ENCODE data around the gene WWP2. TPM values are rescaled to one million over a fixed set of nuclear protein-coding genes. Genes with fewer than 3 reads are reported as not detected.

Gene WWP2
- total and polyA plus RNA-seq, 2 donors (not counting 3 experiments of a cell fraction or from before 2014, with no cell fraction given), result 17.9 to 44.9 TPM

- no peak overlapping the region for H3K9ac ChIP-seq (replicated peaks; ENCODE audit: extremely low read depth, insufficient read depth, low read length)
- POLR2A ChIA-PET, result no interaction called here
Measured at GRCh38 chr16:69931631-69932030, 169.5 kb downstream of the WWP2 start.

More at GRCh38 chr16:69931631-69932030, 169.5 kb downstream of the WWP2 start:
- BruUV-seq (replicated peaks), result no TSS peak
- no peak for TF ChIP-seq JUN (IDR thresholded peaks at IDR 0.05; ENCODE audit: borderline replicate concordance, insufficient read depth, insufficient read length, low read depth)
- TF ChIP-seq MAX (IDR thresholded peaks at IDR 0.05; ENCODE audit: insufficient read depth, insufficient read length), result no peak
- TF ChIP-seq POLR2A (IDR thresholded peaks at IDR 0.05; ENCODE audit: low read depth, low read length), result no peak
- no peak for TF ChIP-seq EZH2 (IDR thresholded peaks at IDR 0.05; ENCODE audit: borderline replicate concordance, low read depth, low read length, severe bottlenecking)
- no peak for TF ChIP-seq GATA2 (IDR thresholded peaks at IDR 0.05; ENCODE audit: insufficient read depth, insufficient read length, low read depth, low read length)
- no peak for TF ChIP-seq FOS (IDR thresholded peaks at IDR 0.05; ENCODE audit: borderline replicate concordance, insufficient read depth, low read length)
- TF ChIP-seq CTCF (IDR thresholded peaks at IDR 0.05; ENCODE audit: extremely low read depth in 1 of 2, insufficient read depth in 1 of 2, low read depth in 1 of 2, low read length in 2 of 2), result no peak
- no peak for TF ChIP-seq MYC (IDR thresholded peaks at IDR 0.05; ENCODE audit: low read depth, low read length)
- TF ChIP-seq POLR2AphosphoS5 (IDR thresholded peaks at IDR 0.05; ENCODE audit: insufficient read depth, low read depth, low read length), result no peak
- H3K27me3 ChIP-seq (ENCODE audit: control insufficient read depth in 2 of 2, insufficient read depth in 2 of 2, low read length in 2 of 2), result no peaks in the 10 kb centered on the region
- H3K4me3 ChIP-seq (replicated peaks in 1 of 3; ENCODE audit: insufficient read depth in 1 of 3, low read depth in 1 of 3, low read length in 3 of 3), result no peak overlapping the region
- no peaks in the 10 kb centered on the region for H3K4me1 ChIP-seq (ENCODE audit: control insufficient read depth, extremely low read depth, insufficient read depth, low read length)
- no peaks in the 10 kb centered on the region for H3K79me2 ChIP-seq (ENCODE audit: control insufficient read depth, insufficient read depth, low read length)
- no peaks in the 10 kb centered on the region for H3K9me1 ChIP-seq (replicated peaks; ENCODE audit: control insufficient read depth, extremely low read depth, insufficient read depth, low read length)
- no peak overlapping the region for H2AFZ ChIP-seq (ENCODE audit: low read depth, low read length)
- CTCF ChIA-PET, result interaction anchor here (12.4 kb wide), 1 partner anchor 136 kb away, joined by 320 read pairs; no protein-coding TSS in a partner anchor
- FAIRE-seq (no peak), DNase-seq (ENCODE audit: low read depth, low spot score) (no peak)
- no peaks in the 10 kb centered on the region for H4K20me1 ChIP-seq (replicated peaks; ENCODE audit: control insufficient read depth, extremely low read depth, insufficient read depth, low read length)
- dilution Hi-C loops (cut with MboI; ENCODE audit: extremely low pct_ligation_motif_present, low sequenced_read_pairs) (no loop called here), intact Hi-C loops (cut with micrococcal nuclease) (loop anchor here (2.0 kb wide), 1 partner anchor 223 kb away; no protein-coding TSS in a partner anchor)
- H3K9me3 ChIP-seq (replicated peaks; ENCODE audit: control insufficient read depth, insufficient read depth, low read length), result no peaks in the 10 kb centered on the region
- H3K27ac ChIP-seq (ENCODE audit: insufficient read depth, low read depth, low read length), result no peak overlapping the region
- peaks cover 0 to 26% of the 10 kb centered on the region in 2 experiments for H3K36me3 ChIP-seq (ENCODE audit: control insufficient read depth in 2 of 2, extremely low read depth in 1 of 2, insufficient read depth in 2 of 2, low read length in 2 of 2)
- H3K4me2 ChIP-seq (ENCODE audit: insufficient read depth, low read length), result no peak overlapping the region

All from endothelial cell of umbilical vein (primary cell).